ENCODE measurements around the gene KIF1A. TPM values are rescaled to one million over a fixed set of nuclear protein-coding genes. Genes with fewer than 3 reads are reported as not detected.

KIF1A gene
- total and polyA plus RNA-seq, 2 experiments from 2014 or later: 16.1 to 16.5 TPM

DNA sequence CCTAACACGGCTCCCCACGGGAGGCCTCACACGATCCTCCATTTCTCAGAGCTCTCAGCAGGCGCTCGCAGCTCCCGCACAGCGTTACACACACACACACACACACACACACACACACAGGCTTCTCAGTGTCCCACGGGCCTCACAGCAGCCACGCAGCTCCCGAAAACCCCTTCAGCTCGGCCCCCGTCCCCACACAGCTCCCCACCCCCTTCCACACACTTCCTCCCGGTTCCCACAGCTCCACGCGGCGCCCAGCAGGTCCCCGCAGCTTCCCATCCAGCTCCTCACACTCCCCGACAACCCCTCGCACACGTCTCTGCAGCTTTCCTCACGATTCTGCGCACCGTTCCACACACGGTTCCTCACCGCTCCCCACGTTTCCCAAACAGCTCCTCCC, 41.6 kb downstream of the KIF1A start:
- H3K9me2 ChIP-seq (replicated peaks; ENCODE audit: insufficient read depth): no peaks in the 10 kb centered on the region
- H3K36me3 ChIP-seq (replicated peaks; ENCODE audit: insufficient read depth, low read depth): no peaks in the 10 kb centered on the region
- H3K4me1 ChIP-seq (ENCODE audit: insufficient read depth): no peaks in the 10 kb centered on the region
- H3K79me2 ChIP-seq: no peaks in the 10 kb centered on the region
- no peak overlapping the region for H3K4me3 ChIP-seq
- no peak overlapping the region for H3K4me2 ChIP-seq
- 87% methylated on average over 12 of the region's 26 CpGs for WGBS (ENCODE audit: low lambda C conversion rate, missing lambda C conversion rate)
- H4K20me1 ChIP-seq (ENCODE audit: insufficient read depth, poor library complexity, severe bottlenecking): no peaks in the 10 kb centered on the region
- H3K9me3 ChIP-seq (ENCODE audit: low read depth): no peaks in the 10 kb centered on the region
- no peak overlapping the region for H2AFZ ChIP-seq
- DNase-seq (ENCODE audit: low spot score): no peak
- no peak overlapping the region for H3K27ac ChIP-seq
- no peak for TF ChIP-seq EZH2 (IDR thresholded peaks at IDR 0.05; ENCODE audit: borderline replicate concordance)
- TF ChIP-seq, protein P1, sequence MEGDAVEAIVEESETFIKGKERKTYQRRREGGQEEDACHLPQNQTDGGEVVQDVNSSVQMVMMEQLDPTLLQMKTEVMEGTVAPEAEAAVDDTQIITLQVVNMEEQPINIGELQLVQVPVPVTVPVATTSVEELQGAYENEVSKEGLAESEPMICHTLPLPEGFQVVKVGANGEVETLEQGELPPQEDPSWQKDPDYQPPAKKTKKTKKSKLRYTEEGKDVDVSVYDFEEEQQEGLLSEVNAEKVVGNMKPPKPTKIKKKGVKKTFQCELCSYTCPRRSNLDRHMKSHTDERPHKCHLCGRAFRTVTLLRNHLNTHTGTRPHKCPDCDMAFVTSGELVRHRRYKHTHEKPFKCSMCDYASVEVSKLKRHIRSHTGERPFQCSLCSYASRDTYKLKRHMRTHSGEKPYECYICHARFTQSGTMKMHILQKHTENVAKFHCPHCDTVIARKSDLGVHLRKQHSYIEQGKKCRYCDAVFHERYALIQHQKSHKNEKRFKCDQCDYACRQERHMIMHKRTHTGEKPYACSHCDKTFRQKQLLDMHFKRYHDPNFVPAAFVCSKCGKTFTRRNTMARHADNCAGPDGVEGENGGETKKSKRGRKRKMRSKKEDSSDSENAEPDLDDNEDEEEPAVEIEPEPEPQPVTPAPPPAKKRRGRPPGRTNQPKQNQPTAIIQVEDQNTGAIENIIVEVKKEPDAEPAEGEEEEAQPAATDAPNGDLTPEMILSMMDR (IDR thresholded peaks at IDR 0.05; ENCODE audit: poor library complexity): no peak
- TF ChIP-seq EZH2phosphoT487 (IDR thresholded peaks at IDR 0.05; ENCODE audit: low read depth, severe bottlenecking, unreplicated experiment): no peak
- H3K27me3 ChIP-seq: no peaks in the 10 kb centered on the region

GRCh38 chr2:240777456-240778212, 42.4 kb downstream of the KIF1A start:
- H3K27me3 ChIP-seq: no peaks in the 10 kb centered on the region
- WGBS (ENCODE audit: low lambda C conversion rate, missing lambda C conversion rate): 90% methylated on average over 49 of the region's 49 CpGs
- H3K4me2 ChIP-seq: no peak overlapping the region
- H3K4me3 ChIP-seq: no peak overlapping the region
- H3K9me3 ChIP-seq (ENCODE audit: low read depth): no peaks in the 10 kb centered on the region
- no peak overlapping the region for H3K27ac ChIP-seq
- H3K4me1 ChIP-seq (ENCODE audit: insufficient read depth): no peaks in the 10 kb centered on the region
- H3K36me3 ChIP-seq (replicated peaks; ENCODE audit: insufficient read depth, low read depth): no peaks in the 10 kb centered on the region
- no peaks in the 10 kb centered on the region for H3K9me2 ChIP-seq (replicated peaks; ENCODE audit: insufficient read depth)
- TF ChIP-seq, protein P1 (IDR thresholded peaks at IDR 0.05; ENCODE audit: poor library complexity): no peak
- no peak for TF ChIP-seq EZH2phosphoT487 (IDR thresholded peaks at IDR 0.05; ENCODE audit: low read depth, severe bottlenecking, unreplicated experiment)
- no peak for TF ChIP-seq EZH2 (IDR thresholded peaks at IDR 0.05; ENCODE audit: borderline replicate concordance)
- no peaks in the 10 kb centered on the region for H4K20me1 ChIP-seq (ENCODE audit: insufficient read depth, poor library complexity, severe bottlenecking)
- no peaks in the 10 kb centered on the region for H3K79me2 ChIP-seq
- no peak for DNase-seq (ENCODE audit: low spot score)
- H2AFZ ChIP-seq: no peak overlapping the region

GRCh38 chr2:240775905-240776304, 44.1 kb downstream of the KIF1A start:
- Histone ChIP-seq H3K4me2 (no peak overlapping the region), H3K4me3 (no peak overlapping the region), H3K36me3 (replicated peaks; ENCODE audit: insufficient read depth, low read depth) (no peaks in the 10 kb centered on the region), H3K9me2 (replicated peaks; ENCODE audit: insufficient read depth) (no peaks in the 10 kb centered on the region), H2AFZ (no peak overlapping the region), H3K27ac (no peak overlapping the region), H3K79me2 (no peaks in the 10 kb centered on the region), H3K9me3 (ENCODE audit: low read depth) (no peaks in the 10 kb centered on the region), H3K27me3 (no peaks in the 10 kb centered on the region), H3K4me1 (ENCODE audit: insufficient read depth) (no peaks in the 10 kb centered on the region), H4K20me1 (ENCODE audit: insufficient read depth, poor library complexity, severe bottlenecking) (no peaks in the 10 kb centered on the region)
- WGBS (ENCODE audit: low lambda C conversion rate, missing lambda C conversion rate): 88% methylated on average over 8 of the region's 8 CpGs
- TF ChIP-seq, protein P1 (IDR thresholded peaks at IDR 0.05; ENCODE audit: poor library complexity): no peak
- no peak for TF ChIP-seq EZH2phosphoT487 (IDR thresholded peaks at IDR 0.05; ENCODE audit: low read depth, severe bottlenecking, unreplicated experiment)
- no peak for TF ChIP-seq EZH2 (IDR thresholded peaks at IDR 0.05; ENCODE audit: borderline replicate concordance)
- DNase-seq (ENCODE audit: low spot score): no peak

Data from hepatocyte (in vitro differentiated cells).